ENCODE measurements around the gene MSI2. TPM values are rescaled to one million over a fixed set of nuclear protein-coding genes. Genes with fewer than 3 reads are reported as not detected.
"Not testable (repeated sequence)": the region's sequence is repeated elsewhere in the genome, so short reads cannot be mapped to it uniquely, and the experiment has no call there.

Gene MSI2
- total RNA-seq, 1 experiment from 2014 or later, result 47.9 TPM

- no peak for DNase-seq (ENCODE audit: low spot score)
These were observed 358.4 kb downstream of the MSI2 start for GRCh38 chr17:57614742-57615141.

DNA sequence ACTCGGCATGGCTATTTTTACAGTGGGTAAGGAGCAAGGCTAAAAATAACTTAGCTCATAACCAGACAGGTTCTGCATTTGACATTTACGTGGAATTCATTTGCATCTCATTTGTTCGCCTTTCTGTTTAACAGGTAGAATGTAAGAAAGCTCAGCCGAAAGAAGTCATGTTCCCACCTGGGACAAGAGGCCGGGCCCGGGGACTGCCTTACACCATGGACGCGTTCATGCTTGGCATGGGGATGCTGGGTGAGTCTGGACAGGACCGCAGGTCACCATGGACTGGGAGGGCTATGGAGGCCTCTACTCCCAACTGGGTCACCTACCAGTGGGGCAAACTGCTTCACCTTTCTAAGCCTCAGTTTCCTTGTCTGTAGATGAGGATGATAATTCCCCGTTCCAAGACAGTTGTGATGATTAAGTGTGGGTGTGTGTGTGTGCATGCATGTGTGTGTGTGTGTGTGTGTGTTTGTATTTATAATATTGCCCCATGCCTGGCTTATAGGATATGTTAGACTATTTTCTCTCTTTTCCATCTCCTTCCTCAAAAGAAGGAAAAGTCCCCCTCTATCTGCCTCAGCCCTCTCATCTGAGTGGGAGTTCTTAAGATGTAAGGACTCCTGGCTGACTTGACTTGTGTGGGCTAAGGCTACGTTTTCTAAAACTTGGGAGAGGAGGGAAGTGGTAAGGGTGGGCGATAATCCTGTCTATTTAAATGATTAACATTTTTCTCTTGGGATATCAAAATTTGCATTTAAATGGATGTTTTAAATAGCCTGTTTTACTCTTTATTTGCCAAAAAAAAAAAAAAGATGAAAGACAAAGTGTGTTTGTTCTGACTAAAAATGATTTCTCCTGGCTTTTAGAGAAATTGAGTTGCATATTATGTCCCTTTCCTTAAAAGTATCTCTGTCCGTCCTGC lies 359.8 kb downstream of the MSI2 start:
- no peak for DNase-seq (ENCODE audit: low spot score)

DNA sequence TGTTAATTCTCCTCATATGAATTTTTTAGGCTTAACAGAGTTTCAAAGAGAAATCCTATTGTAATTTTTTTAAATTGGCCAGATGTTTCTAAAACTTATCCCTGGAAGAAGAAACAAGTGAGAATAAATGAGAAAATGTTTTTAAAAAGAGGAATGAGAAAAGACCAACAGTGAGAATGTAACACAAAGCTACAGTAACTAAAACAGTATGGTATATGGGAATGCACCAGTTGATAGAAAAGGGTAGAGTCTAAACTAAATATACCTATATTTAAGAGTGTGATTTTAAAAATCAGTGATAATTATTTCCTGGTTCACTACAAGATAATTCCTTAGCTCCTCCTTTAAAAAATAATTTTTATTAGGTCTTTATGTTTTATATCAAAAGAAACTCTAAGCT lies 360.9 kb downstream of the MSI2 start:
- DNase-seq (ENCODE audit: low spot score), result no peak

GRCh38 chr17:57619061-57619937 lies 363.0 kb downstream of the MSI2 start:
- peak; percentile 67 for DNase-seq (ENCODE audit: low spot score)

DNA sequence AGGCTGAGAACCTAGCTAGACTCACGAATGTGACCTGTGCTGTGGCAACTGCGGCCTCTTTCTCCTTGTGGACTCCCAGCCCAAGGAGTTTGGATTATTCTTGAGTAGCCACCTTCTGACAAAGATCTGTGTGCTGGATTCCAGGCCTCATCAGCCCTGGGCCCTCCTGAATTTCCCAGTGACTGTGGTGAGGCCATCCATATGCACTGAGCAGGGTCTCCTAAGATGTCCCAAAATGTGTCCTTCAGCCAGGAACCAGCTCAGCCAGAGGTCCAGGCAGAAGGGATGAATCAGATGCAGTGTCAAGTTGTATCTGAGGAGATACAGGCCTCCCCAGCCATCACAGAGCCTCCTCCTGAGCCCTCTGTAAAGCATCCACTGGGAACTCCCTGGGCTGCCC lies 364.3 kb downstream of the MSI2 start:
- no peak for DNase-seq (ENCODE audit: low spot score)

GRCh38 chr17:57621791-57622190 lies 365.5 kb downstream of the MSI2 start:
- not testable (repeated sequence) for DNase-seq (ENCODE audit: low spot score)

GRCh38 chr17:57622306-57622682 lies 366.0 kb downstream of the MSI2 start:
- DNase-seq (ENCODE audit: low spot score), result no peak

GRCh38 chr17:57622683-57623433 lies 366.5 kb downstream of the MSI2 start:
- peak; percentile 70 for DNase-seq (ENCODE audit: low spot score)

GRCh38 chr17:57623620-57624019 lies 367.3 kb downstream of the MSI2 start:
- no peak for DNase-seq (ENCODE audit: low spot score)

GRCh38 chr17:57624386-57624785 lies 368.1 kb downstream of the MSI2 start:
- no peak for DNase-seq (ENCODE audit: low spot score)

DNA sequence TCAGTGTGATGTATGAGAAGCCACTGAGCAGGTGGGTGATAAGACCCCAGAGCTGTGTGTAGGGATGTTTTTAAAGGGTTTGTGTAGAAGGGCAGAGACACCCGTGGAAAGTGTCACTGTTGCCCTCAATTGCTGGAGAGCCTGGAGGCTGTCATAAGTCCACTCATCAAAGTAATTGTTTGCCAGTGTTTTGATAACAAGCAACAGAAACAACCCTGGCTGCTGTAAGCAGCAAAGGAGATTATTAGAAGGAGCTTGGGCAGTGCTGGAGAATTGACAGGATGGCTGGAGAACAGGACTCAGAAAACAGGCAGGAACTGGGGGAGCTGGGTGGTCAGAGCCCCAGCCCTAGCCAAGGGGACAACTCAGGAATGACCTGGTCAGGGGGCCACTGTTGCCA lies 369.2 kb downstream of the MSI2 start:
- DNase-seq (ENCODE audit: low spot score), result no peak

GRCh38 chr17:57625957-57626356 lies 369.6 kb downstream of the MSI2 start:
- DNase-seq (ENCODE audit: low spot score), result no peak

DNA sequence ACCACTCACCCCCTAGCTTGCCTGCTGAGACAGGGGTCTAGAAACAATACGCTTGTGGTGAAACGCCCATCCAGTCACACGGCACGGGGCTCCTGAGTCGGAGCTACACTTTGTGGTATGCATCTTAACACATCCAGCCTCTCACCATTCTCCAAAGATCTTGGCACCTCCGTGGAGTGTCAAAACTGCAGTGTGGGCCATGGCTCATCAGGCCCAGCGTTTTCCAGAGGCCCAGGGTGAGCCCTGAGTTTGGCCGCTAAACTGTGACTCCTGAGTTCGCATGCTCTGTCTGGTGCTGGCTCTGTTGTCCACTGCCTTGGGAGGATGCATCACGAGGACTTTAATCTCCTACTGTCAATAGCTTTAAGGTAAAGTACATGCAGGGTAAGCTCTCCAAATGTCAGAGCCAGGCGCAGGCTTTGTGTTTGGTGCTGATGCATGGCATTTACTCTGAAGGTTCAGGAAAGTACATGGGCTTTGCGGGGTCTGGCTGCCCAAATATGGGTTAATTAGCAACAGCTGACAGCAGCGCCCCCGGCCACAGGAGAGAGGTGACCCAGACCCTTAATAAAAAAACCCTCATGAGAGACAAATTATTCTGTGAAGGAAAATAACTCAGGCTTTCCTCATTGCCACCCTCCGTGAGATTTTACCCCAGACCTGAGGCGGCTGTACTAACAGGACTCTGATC lies 370.3 kb downstream of the MSI2 start:
- DNase-seq (ENCODE audit: low spot score), result no peak

- DNase-seq (ENCODE audit: low spot score), result no peak
These were observed 371.3 kb downstream of the MSI2 start for GRCh38 chr17:57627591-57627990.

GRCh38 chr17:57628421-57628820 lies 372.1 kb downstream of the MSI2 start:
- no peak for DNase-seq (ENCODE audit: low spot score)

GRCh38 chr17:57629470-57629869 lies 373.1 kb downstream of the MSI2 start:
- no peak for DNase-seq (ENCODE audit: low spot score)

DNA sequence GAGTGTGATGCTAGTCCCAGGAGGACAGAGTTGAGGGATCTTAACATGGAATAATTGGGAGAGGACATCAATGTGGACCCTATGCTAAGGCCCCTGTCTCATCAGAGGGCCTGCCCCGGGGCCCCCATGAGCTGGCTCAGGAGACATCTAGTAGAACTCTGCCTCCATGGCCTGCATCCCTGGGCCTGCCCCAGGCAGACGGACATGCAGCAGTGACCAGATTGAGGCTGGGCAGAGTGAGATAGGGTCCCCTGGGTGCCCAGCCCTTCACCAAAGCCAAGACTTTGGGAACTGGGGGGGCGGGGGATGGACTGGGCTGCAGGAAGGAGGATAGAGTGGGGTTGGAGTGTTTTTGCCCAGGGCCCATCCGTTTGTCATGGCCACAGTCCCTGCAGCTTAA lies 373.6 kb downstream of the MSI2 start:
- DNase-seq (ENCODE audit: low spot score), result no peak

DNA sequence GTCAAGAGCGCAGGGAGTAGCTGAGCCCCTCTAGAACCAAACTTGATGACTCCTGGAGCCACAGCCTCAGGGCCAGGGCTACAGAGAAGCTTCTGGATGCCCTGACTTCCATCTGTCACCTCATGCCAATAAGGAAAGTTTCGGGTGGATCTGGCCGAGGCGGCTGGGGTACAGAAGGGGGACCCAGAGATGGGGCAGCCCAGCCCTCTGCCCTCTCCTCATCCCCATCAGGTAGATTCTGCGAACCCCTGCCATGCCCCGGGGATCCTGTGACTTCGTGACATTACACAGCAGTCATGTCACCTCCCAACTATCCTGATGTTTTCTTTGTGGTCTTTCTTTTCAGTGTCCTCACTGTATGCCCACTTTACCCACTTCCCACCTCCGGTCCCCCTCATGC lies 374.4 kb downstream of the MSI2 start:
- DNase-seq (ENCODE audit: low spot score), result no peak

DNA sequence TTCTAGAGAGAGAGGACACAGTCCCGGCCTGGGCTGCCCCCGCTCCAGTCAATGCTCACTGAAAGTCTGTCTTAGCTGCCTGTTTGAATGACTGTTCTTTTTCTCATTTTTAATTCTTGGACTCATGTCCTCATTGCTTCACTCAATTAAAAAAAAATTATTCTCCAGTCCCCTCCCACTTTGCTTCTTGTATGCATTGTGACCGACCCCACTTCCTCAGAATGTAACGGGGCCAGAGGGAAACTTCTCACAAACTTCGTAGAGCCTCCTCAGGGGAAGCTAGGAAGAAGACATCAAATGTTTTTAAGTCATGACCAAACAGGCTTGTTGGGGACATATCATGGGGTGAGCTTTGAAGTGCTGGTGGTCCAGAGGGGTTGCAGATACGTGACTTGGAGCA lies 375.5 kb downstream of the MSI2 start:
- no peak for DNase-seq (ENCODE audit: low spot score)

DNA sequence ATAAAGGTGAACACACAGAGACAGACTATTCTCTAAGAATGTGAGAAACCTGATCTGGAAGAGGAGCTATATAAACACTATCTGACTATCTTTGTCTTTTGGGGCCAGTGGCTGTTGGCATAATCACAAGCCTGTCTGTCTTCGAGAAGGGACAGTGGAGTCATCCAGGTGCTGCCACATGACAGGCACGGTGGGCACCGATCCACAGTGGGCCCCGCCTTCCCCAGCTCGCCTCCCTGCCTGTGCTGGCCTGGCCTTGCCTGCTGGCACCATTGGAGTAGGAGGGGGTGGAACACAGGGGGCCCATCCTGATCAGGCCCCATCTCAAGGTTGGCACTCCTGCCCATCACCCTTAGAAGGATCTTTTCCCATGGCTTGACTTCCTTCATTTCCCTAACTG lies 376.0 kb downstream of the MSI2 start:
- no peak for DNase-seq (ENCODE audit: low spot score)

GRCh38 chr17:57633236-57633635 lies 376.9 kb downstream of the MSI2 start:
- DNase-seq (ENCODE audit: low spot score), result no peak
